H9 (cell line): ENCODE measurements around the gene NALCN. TPM values are rescaled to one million over a fixed set of nuclear protein-coding genes. Genes with fewer than 3 reads are reported as not detected.

ENCODE experiments used
- DNase-seq: peaks from one replicate; pipeline ENCODE4 v3.0.0-alpha.2; 2017
- H2AFZ ChIP-seq: one replicate; pipeline ENCODE4 v1.6.1; 2013; ENCODE audit warnings: mild to moderate bottlenecking, low read length, control low read depth, moderate library complexity
- H2AK5ac ChIP-seq: 2 replicates; pipeline ENCODE4 v1.6.1; 2013; ENCODE audit warnings: low read length, control low read depth, mixed read lengths; ENCODE audit not compliant: insufficient read length
- H2BK120ac ChIP-seq: one replicate; pipeline ENCODE4 v1.6.1; 2013; ENCODE audit warnings: low read depth, mild to moderate bottlenecking, low read length, control low read depth, inconsistent platforms; ENCODE audit not compliant: poor library complexity, severe bottlenecking
- H2BK12ac ChIP-seq: 2 replicates; pipeline ENCODE4 v1.6.1; 2013; ENCODE audit warnings: low read length, control low read depth, mixed read lengths, low read depth; ENCODE audit not compliant: insufficient read length
- H2BK15ac ChIP-seq: 2 replicates; pipeline ENCODE4 v1.6.1; 2013; ENCODE audit warnings: low read depth, low read length, control low read depth
- H2BK20ac ChIP-seq: one replicate; pipeline ENCODE4 v1.6.1; 2013; ENCODE audit warnings: low read depth, mild to moderate bottlenecking, low read length, control low read depth, inconsistent platforms; ENCODE audit not compliant: poor library complexity, severe bottlenecking
- H2BK5ac ChIP-seq: 2 replicates; pipeline ENCODE4 v1.6.1; 2013; ENCODE audit warnings: low read length, control low read depth, mixed read lengths; ENCODE audit not compliant: insufficient read length
- H3K14ac ChIP-seq: 2 replicates; pipeline ENCODE4 v1.6.1; 2013; ENCODE audit warnings: low read length, control low read depth; ENCODE audit not compliant: insufficient read depth
- H3K18ac ChIP-seq: 2 replicates; pipeline ENCODE4 v1.6.1; 2013; ENCODE audit warnings: low read depth, mild to moderate bottlenecking, mixed read lengths, low read length, control low read depth; ENCODE audit not compliant: insufficient read length
- H3K23ac ChIP-seq: 2 replicates; pipeline ENCODE4 v1.6.1; 2013; ENCODE audit warnings: low read length, control low read depth, mixed read lengths, low read depth; ENCODE audit not compliant: insufficient read length
- H3K23me2 ChIP-seq: 2 replicates; pipeline ENCODE4 v1.6.1; 2013; ENCODE audit warnings: low read depth, mild to moderate bottlenecking, mixed read lengths, low read length, control low read depth; ENCODE audit not compliant: insufficient read length, poor library complexity, severe bottlenecking
- H3K27ac ChIP-seq: 2 replicates; pipeline ENCODE4 v1.5.1; 2013; ENCODE audit warnings: low read length, control low read depth, mixed read lengths, low read depth; ENCODE audit not compliant: insufficient read length
- H3K27me3 ChIP-seq: 2 replicates; pipeline ENCODE4 v1.6.1; 2013; ENCODE audit warnings: low read length, control low read depth, inconsistent platforms; ENCODE audit not compliant: insufficient read depth
- H3K4ac ChIP-seq: 2 replicates; pipeline ENCODE4 v1.6.1; 2013; ENCODE audit warnings: low read depth, mild to moderate bottlenecking, control low read depth, inconsistent platforms, low read length, moderate library complexity
- H3K4me1 ChIP-seq: 2 replicates; pipeline ENCODE4 v1.6.1; 2013; ENCODE audit warnings: low read length, control low read depth, inconsistent platforms; ENCODE audit not compliant: insufficient read depth
- H3K4me2 ChIP-seq: 2 replicates; pipeline ENCODE4 v1.6.1; 2013; ENCODE audit warnings: low read length, control low read depth, mixed read lengths; ENCODE audit not compliant: insufficient read length, insufficient read depth
- H3K56ac ChIP-seq: 2 replicates; pipeline ENCODE4 v1.6.1; 2013; ENCODE audit warnings: low read depth, mild to moderate bottlenecking, mixed read lengths, low read length, control low read depth; ENCODE audit not compliant: insufficient read length
- H3K79me1 ChIP-seq: 2 replicates; pipeline ENCODE4 v1.6.1; 2013; ENCODE audit warnings: low read depth, mild to moderate bottlenecking, moderate library complexity, low read length, control low read depth, inconsistent platforms; ENCODE audit not compliant: insufficient read depth, poor library complexity, severe bottlenecking
- H3K79me2 ChIP-seq: 2 replicates; pipeline ENCODE4 v1.6.1; 2013; ENCODE audit warnings: low read length, control low read depth, inconsistent platforms; ENCODE audit not compliant: insufficient read depth
- H3K9ac ChIP-seq: 2 replicates; pipeline ENCODE4 v1.6.1; 2013; ENCODE audit warnings: low read length, control low read depth, mixed read lengths; ENCODE audit not compliant: insufficient read length; ENCODE audit errors: extremely low read depth
- H3K9me3 ChIP-seq: one replicate; pipeline ENCODE4 v1.6.1; 2013; ENCODE audit warnings: low read depth, low read length, inconsistent platforms; ENCODE audit not compliant: control insufficient read depth
- H3T11ph ChIP-seq: one replicate; pipeline ENCODE4 v1.6.1; 2013; ENCODE audit warnings: mild to moderate bottlenecking, low read length, control low read depth, inconsistent platforms
- H4K20me1 ChIP-seq: one replicate; pipeline ENCODE4 v1.6.1; 2013; ENCODE audit not compliant: control insufficient read depth, insufficient read length, insufficient read depth
- H4K5ac ChIP-seq: 2 replicates; pipeline ENCODE4 v1.6.1; 2013; ENCODE audit warnings: low read depth, mild to moderate bottlenecking, mixed read lengths, low read length, control low read depth; ENCODE audit not compliant: insufficient read length
- H4K8ac ChIP-seq: replicated peaks from 2 replicates; pipeline ENCODE4 v1.6.1; 2013; ENCODE audit warnings: low read length, control low read depth, mixed read lengths, low read depth; ENCODE audit not compliant: insufficient read length
- H4K91ac ChIP-seq: 2 replicates; pipeline ENCODE4 v1.6.1; 2013; ENCODE audit warnings: low read depth, mild to moderate bottlenecking, moderate library complexity, mixed read lengths, low read length, control low read depth; ENCODE audit not compliant: insufficient read length
- H3K27ac Mint-ChIP-seq, 3 experiments: 2 replicates in 2 of 3; 3 replicates in 1 of 3; pipeline ENCODE4 v1.8.0; 2020 to 2021; ENCODE audit warnings: mixed read lengths in 3 of 3, mild to moderate bottlenecking in 1 of 3, moderate library complexity in 1 of 3
- H3K27me3 Mint-ChIP-seq: 2 replicates; pipeline ENCODE4 v1.8.0; 2021; ENCODE audit warnings: low read depth, mild to moderate bottlenecking, moderate library complexity, mixed read lengths
- H3K36me3 Mint-ChIP-seq, 3 experiments: 2 replicates in 2 of 3; 3 replicates in 1 of 3; pipeline ENCODE4 v1.8.0; 2020 to 2021; ENCODE audit warnings: low read depth in 3 of 3, mixed read lengths in 3 of 3; ENCODE audit not compliant: insufficient read depth in 1 of 3
- H3K4me1 Mint-ChIP-seq, 2 experiments: 2 replicates each; pipeline ENCODE4 v1.8.0; 2020; ENCODE audit warnings: mixed read lengths in 2 of 2
- H3K4me3 Mint-ChIP-seq, 2 experiments: 2 replicates in 1 of 2; 3 replicates in 1 of 2; pipeline ENCODE4 v1.8.0; 2020 to 2021; ENCODE audit warnings: mild to moderate bottlenecking in 2 of 2, mixed read lengths in 2 of 2, moderate library complexity in 1 of 2
- H3K9me3 Mint-ChIP-seq, 2 experiments: 2 replicates in 1 of 2; 3 replicates in 1 of 2; pipeline ENCODE4 v1.8.0; 2020; ENCODE audit warnings: mild to moderate bottlenecking in 2 of 2, mixed read lengths in 2 of 2, moderate library complexity in 1 of 2
- WGBS: extraction: QIAGEN DNeasy Blood & Tissue Kit; methylation state at CpG from one replicate; pipeline ENCODE4 v1.1.7; 2013; ENCODE audit warnings: missing lambda C conversion rate, low lambda C conversion rate, mixed read lengths; ENCODE audit not compliant: insufficient read length; ENCODE audit errors: extremely low coverage; 5-methylcytosine and 5-hydroxymethylcytosine counted together
- total RNA-seq: library from RNA; stranded (reverse); gene quantifications from 2 replicates; pipeline ENCODE4 v1.2.1, GENCODE V29; 2021
- TF ChIP-seq, protein P1 (sequence below): fragments of 200-600 bp; sonication (generic); conservative IDR thresholded peaks from 3 replicates; pipeline ENCODE4 v1.8.0; 2021; ENCODE audit warnings: antibody characterized with exemption, mild to moderate bottlenecking

The NALCN gene
- total RNA-seq, 1 experiment from 2014 or later: 0.09 TPM

DNA sequence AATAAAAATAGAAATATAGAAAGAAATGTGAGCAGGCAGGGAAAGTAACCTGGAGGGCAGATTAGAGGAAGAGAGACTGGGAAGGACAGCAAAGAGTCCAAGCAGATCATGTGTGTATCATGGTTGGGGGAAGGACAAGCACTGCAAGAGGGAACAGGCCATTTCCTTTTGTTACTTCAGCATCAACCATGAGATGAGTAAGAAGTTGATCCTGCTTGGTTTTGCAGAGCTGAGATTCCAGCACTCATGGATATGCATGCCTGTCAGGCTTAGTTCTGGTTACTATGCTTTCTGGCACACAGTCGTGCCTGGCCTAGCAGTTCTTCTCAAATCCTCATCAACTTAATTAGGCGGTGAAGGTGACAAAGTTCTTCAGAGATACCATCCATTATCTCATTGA lies 18.1 kb downstream of the NALCN start:
- no peaks in the 10 kb centered on the region for H3K9me3 ChIP-seq
- H3K23ac ChIP-seq: no peak overlapping the region
- H3K9ac ChIP-seq: no peak overlapping the region
- H3K79me1 ChIP-seq: no peaks in the 10 kb centered on the region
- no peak overlapping the region for H2BK12ac ChIP-seq
- H3K14ac ChIP-seq: no peak overlapping the region
- no peaks in the 10 kb centered on the region for H3K4me1 ChIP-seq
- H3K23me2 ChIP-seq: no peaks in the 10 kb centered on the region
- no peak overlapping the region for H3K56ac ChIP-seq
- Mint-ChIP-seq H3K27ac (no peak overlapping the region), H3K4me3 (no peak overlapping the region), H3K36me3 (no peaks in the 10 kb centered on the region), H3K4me1 (peaks cover 3% of the 10 kb centered on the region in 2 experiments; a peak in 3 of 4 replicates), H3K9me3 (peaks cover 0 to 3% of the 10 kb centered on the region in 2 experiments; a peak in 1 of 5 replicates), H3K27me3 (no peaks in the 10 kb centered on the region)
- no peak overlapping the region for H4K5ac ChIP-seq
- H2BK120ac ChIP-seq: no peak overlapping the region
- H4K91ac ChIP-seq: no peak overlapping the region
- TF ChIP-seq, protein P1, sequence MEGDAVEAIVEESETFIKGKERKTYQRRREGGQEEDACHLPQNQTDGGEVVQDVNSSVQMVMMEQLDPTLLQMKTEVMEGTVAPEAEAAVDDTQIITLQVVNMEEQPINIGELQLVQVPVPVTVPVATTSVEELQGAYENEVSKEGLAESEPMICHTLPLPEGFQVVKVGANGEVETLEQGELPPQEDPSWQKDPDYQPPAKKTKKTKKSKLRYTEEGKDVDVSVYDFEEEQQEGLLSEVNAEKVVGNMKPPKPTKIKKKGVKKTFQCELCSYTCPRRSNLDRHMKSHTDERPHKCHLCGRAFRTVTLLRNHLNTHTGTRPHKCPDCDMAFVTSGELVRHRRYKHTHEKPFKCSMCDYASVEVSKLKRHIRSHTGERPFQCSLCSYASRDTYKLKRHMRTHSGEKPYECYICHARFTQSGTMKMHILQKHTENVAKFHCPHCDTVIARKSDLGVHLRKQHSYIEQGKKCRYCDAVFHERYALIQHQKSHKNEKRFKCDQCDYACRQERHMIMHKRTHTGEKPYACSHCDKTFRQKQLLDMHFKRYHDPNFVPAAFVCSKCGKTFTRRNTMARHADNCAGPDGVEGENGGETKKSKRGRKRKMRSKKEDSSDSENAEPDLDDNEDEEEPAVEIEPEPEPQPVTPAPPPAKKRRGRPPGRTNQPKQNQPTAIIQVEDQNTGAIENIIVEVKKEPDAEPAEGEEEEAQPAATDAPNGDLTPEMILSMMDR: no peak
- no peaks in the 10 kb centered on the region for H3K27me3 ChIP-seq
- H2BK20ac ChIP-seq: no peak overlapping the region
- no CpG with 5 or more reads among the region's 2 CpGs for WGBS
- no peak overlapping the region for H2AK5ac ChIP-seq
- no peak overlapping the region for H3T11ph ChIP-seq
- H2BK5ac ChIP-seq: no peak overlapping the region
- H3K4ac ChIP-seq: no peak overlapping the region
- H4K20me1 ChIP-seq: no peaks in the 10 kb centered on the region
- H2AFZ ChIP-seq: no peak overlapping the region
- H4K8ac ChIP-seq: no peak overlapping the region
- DNase-seq: no peak
- H3K4me2 ChIP-seq: no peak overlapping the region
- H3K79me2 ChIP-seq: no peaks in the 10 kb centered on the region
- no peak overlapping the region for H3K27ac ChIP-seq
- no peak overlapping the region for H3K18ac ChIP-seq
- no peak overlapping the region for H2BK15ac ChIP-seq
